Ovary (tissue), 9 donors: ENCODE data around the gene GPSM1. TPM values are rescaled to one million over a fixed set of nuclear protein-coding genes. Genes with fewer than 3 reads are reported as not detected.

ENCODE experiments used
- DNase-seq, 5 donors: peaks; one replicate each; pipeline ENCODE4 v3.0.0-alpha.2; 2019 to 2020
- H3K27ac ChIP-seq, 2 donors: fragments of 200-600 bp; one replicate each; pipeline versions ENCODE4 v1.5.1 to v1.8.0; 2019 to 2022
- H3K27me3 ChIP-seq: fragments of 200-600 bp; one replicate; pipeline ENCODE4 v1.8.0; 2022
- H3K36me3 ChIP-seq: fragments of 200-600 bp; sonication (generic); one replicate; pipeline ENCODE4 v1.5.1; 2019
- H3K4me1 ChIP-seq: one replicate; pipeline ENCODE4 v1.8.1; 2013; ENCODE audit warnings: mild to moderate bottlenecking, moderate library complexity; ENCODE audit not compliant: insufficient read depth
- H3K4me3 ChIP-seq: fragments of 200-600 bp; sonication (generic); one replicate; pipeline ENCODE4 v1.5.1; 2017
- H3K9me3 ChIP-seq, 2 donors: fragments of 200-600 bp in 1 of 2; sonication (generic) in 1 of 2; one replicate each; pipeline versions ENCODE4 v1.5.1 to v1.8.1; 2013 to 2019; ENCODE audit warnings: mild to moderate bottlenecking in 1 of 2, moderate library complexity in 1 of 2
- CTCF ChIP-seq, 3 donors: fragments of 450-650 bp in 2 of 3; fragments of 200-600 bp in 1 of 3; IDR thresholded peaks; one replicate each; pipeline versions ENCODE4 v1.5.1 to v1.8.0; 2016 to 2022; ENCODE audit warnings: antibody characterized with exemption in 3 of 3, mild to moderate bottlenecking in 1 of 3
- EP300 ChIP-seq: sonication (generic); formaldehyde crosslinking; IDR thresholded peaks from one replicate; pipeline ENCODE4 v1.6.1; 2017; ENCODE audit warnings: antibody characterized with exemption
- POLR2A ChIP-seq: fragments of 450-650 bp; IDR thresholded peaks from one replicate; pipeline ENCODE4 v1.6.1; 2017; ENCODE audit warnings: antibody characterized with exemption, mild to moderate bottlenecking, moderate library complexity
- WGBS, 3 donors: extraction: QIAGEN DNeasy Blood & Tissue Kit in 1 of 3; methylation state at CpG; one replicate each; pipeline versions ENCODE4 v1.1.5 to v1.1.7; 2013 to 2017; 5-methylcytosine and 5-hydroxymethylcytosine counted together
- intact Hi-C, 4 donors: fragments of 100-400 bp; cut with DNase I; formaldehyde crosslinking; loops; one replicate each; pipeline versions ENCODE4 v1.11.0 to v1.15.1; 2022 to 2023
- polyA plus RNA-seq, 2 donors: library from polyadenylated mRNA; stranded (reverse); fragments of 200-250 nt in 1 of 2; fragments of 350-450 nt in 1 of 2; fragmentation: Illumina TruSeq in 1 of 2; extraction: RNeasy Lipid Tissue Mini Kit (QIAGEN cat#74804) in 1 of 2; gene quantifications; one replicate each; pipeline ENCODE4 v1.2.3, GENCODE V29; 2013 to 2014
- total RNA-seq, 7 donors: library from RNA; depleted of rRNA in 2 of 7; stranded (reverse); fragments of >200 nt in 2 of 7; fragmentation: NEBNext Ultra II Directional in 3 of 7; extraction: Animal tissue kit (Norgen Biotek cat#: 25700) in 3 of 7; gene quantifications; one replicate each; pipeline versions ENCODE4 v1.1.0 to v1.2.4, GENCODE V29; 2016 to 2023
- donor health status: DM: no; HTN: no; CAD: no; lungs with moderate emphysema.
- donor health status: DM: no; HTN: no; CAD: no.
- donor health status: Bipolar disorder and iron deficiency.
- donor health status: DM: yes; HTN: yes; CAD: no.
- donor health status: DM: no; HTN: no; CAD: no.
- donor health status: DM: yes; HTN: yes; CAD: no.

The GPSM1 gene
- total and polyA plus RNA-seq, 9 donors = 0.57 to 65.4 (median 36.3) TPM

- Histone ChIP-seq H3K4me3 (no peak overlapping the region), H3K27me3 (no peaks in the 10 kb centered on the region), H3K36me3 (no peaks in the 10 kb centered on the region), H3K4me1 (peaks cover 2% of the 10 kb centered on the region), H3K27ac (no peak overlapping the region), H3K9me3 (no peaks in the 10 kb centered on the region)
- WGBS, 3 donors = 84 to 90% (median 87%) methylated on average over 7 of the region's 7 CpGs
- intact Hi-C loops = no loop called here
- DNase-seq = no peak
- TF ChIP-seq EP300 = no peak
- TF ChIP-seq CTCF (IDR thresholded peaks at IDR 0.05) = no peak
- TF ChIP-seq POLR2A = no peak
These were observed 80.6 kb downstream of the GPSM1 start for GRCh38 chr9:136407911-136408310.

Other genes starting within 250 kb of the GPSM1 start
- gene NACC2, start 232.2 kb upstream of the GPSM1 start, total RNA-seq = 10 to 100 TPM; 14.3 to 47.0 (median 29.8) TPM
- gene NACC2, start 232.2 kb upstream of the GPSM1 start, polyA plus RNA-seq = 1 to 10 TPM; 7.0 to 7.6 TPM
- 10 to 100 TPM; 13.8 to 35.2 (median 26.2) TPM for gene TMEM250, start 208.7 kb upstream of the GPSM1 start, total RNA-seq
- gene TMEM250, start 208.7 kb upstream of the GPSM1 start, polyA plus RNA-seq = 10 to 100 TPM in 1 of 2 donors, 1 to 10 TPM in 1; 3.7 to 19.3 TPM
- gene LHX3, start 122.4 kb upstream of the GPSM1 start, total RNA-seq = not detected
- gene LHX3, start 122.4 kb upstream of the GPSM1 start, polyA plus RNA-seq = not detected
- 10 to 100 TPM in 3 of 7 donors, 1 to 10 TPM in 4; 7.5 to 14.3 (median 10.0) TPM for gene QSOX2, start 81.7 kb upstream of the GPSM1 start, total RNA-seq
- gene QSOX2, start 81.7 kb upstream of the GPSM1 start, polyA plus RNA-seq = 1 to 10 TPM; 5.6 to 5.8 TPM
- gene CCDC187, start 23.4 kb upstream of the GPSM1 start, total RNA-seq = 10 to 100 TPM in 1 of 7 donors, 1 to 10 TPM in 2, under 1 TPM in 3, not detected in 1; 0.03 to 15.7 (median 1.2) TPM
- under 1 TPM; 0.02 to 0.05 TPM for gene CCDC187, start 23.4 kb upstream of the GPSM1 start, polyA plus RNA-seq
- 10 to 100 TPM; 14.4 to 33.3 (median 24.2) TPM for gene DNLZ, start 36.2 kb downstream of the GPSM1 start, total RNA-seq
- 10 to 100 TPM in 1 of 2 donors, 1 to 10 TPM in 1; 1.8 to 10.3 TPM for gene DNLZ, start 36.2 kb downstream of the GPSM1 start, polyA plus RNA-seq
- gene CARD9, start 46.1 kb downstream of the GPSM1 start, total RNA-seq = 1 to 10 TPM in 4 of 7 donors, under 1 TPM in 3; 0.48 to 3.5 (median 1.3) TPM
- under 1 TPM in 1 of 2 donors, not detected in 1; 0.61 TPM for gene CARD9, start 46.1 kb downstream of the GPSM1 start, polyA plus RNA-seq
- gene SNAPC4, start 72.6 kb downstream of the GPSM1 start, total RNA-seq = 1 to 10 TPM; 5.4 to 9.6 (median 8.9) TPM
- gene SNAPC4, start 72.6 kb downstream of the GPSM1 start, polyA plus RNA-seq = 1 to 10 TPM; 3.7 to 7.3 TPM
- gene ENTR1, start 83.1 kb downstream of the GPSM1 start, total RNA-seq = 10 to 100 TPM; 21.3 to 52.5 (median 28.9) TPM
- gene ENTR1, start 83.1 kb downstream of the GPSM1 start, polyA plus RNA-seq = 10 to 100 TPM; 19.3 to 24.5 TPM
- gene PMPCA, start 83.1 kb downstream of the GPSM1 start, total RNA-seq = 10 to 100 TPM; 18.7 to 46.0 (median 40.1) TPM
- 10 to 100 TPM; 39.6 to 82.4 TPM for gene PMPCA, start 83.1 kb downstream of the GPSM1 start, polyA plus RNA-seq
- gene INPP5E, start 112.3 kb downstream of the GPSM1 start, total RNA-seq = 10 to 100 TPM; 11.0 to 18.5 (median 15.4) TPM
- gene INPP5E, start 112.3 kb downstream of the GPSM1 start, polyA plus RNA-seq = 1 to 10 TPM; 3.4 to 9.7 TPM
- gene SEC16A, start 155.5 kb downstream of the GPSM1 start, total RNA-seq = 10 to 100 TPM; 30.0 to 61.4 (median 50.2) TPM
- gene SEC16A, start 155.5 kb downstream of the GPSM1 start, polyA plus RNA-seq = 10 to 100 TPM; 27.6 to 37.2 TPM
- 10 to 100 TPM in 6 of 7 donors, 1 to 10 TPM in 1; 7.3 to 30.9 (median 17.4) TPM for gene NOTCH1, start 218.5 kb downstream of the GPSM1 start, total RNA-seq
- gene NOTCH1, start 218.5 kb downstream of the GPSM1 start, polyA plus RNA-seq = 1 to 10 TPM; 2.5 to 7.8 TPM